Stimulated activated CD4-positive, alpha-beta T cell treated with anti-CD3 and anti-CD28 coated beads, Interleukin-15, amount 100 ng/mL, for 48 hours (primary cell): ENCODE results near the gene NIM1K.
A peak's percentile ranks its signal among the peaks of the same experiment; 100 is the strongest.

Experiments
- DNase-seq, 2 donors: peaks; one replicate each; pipeline ENCODE4 v3.0.0-alpha.2; 2020; ENCODE audit warnings: low read depth in 2 of 2

Gene NIM1K

GRCh38 chr5:43190755-43191603 lies 1.0 kb upstream of the NIM1K start:
- no peak for DNase-seq

GRCh38 chr5:43192558-43193180 lies 644 bp downstream of the NIM1K start:
- peak; percentile 3 to 15 for DNase-seq

- DNase-seq: peak; percentile 11 to 22
Observed at GRCh38 chr5:43193181-43193893, 1.3 kb downstream of the NIM1K start.

GRCh38 chr5:43193894-43194265 lies 1.9 kb downstream of the NIM1K start:
- no peak for DNase-seq

- DNase-seq: no peak
Observed at GRCh38 chr5:43195670-43196265, 3.7 kb downstream of the NIM1K start.

GRCh38 chr5:43197535-43197934 lies 5.5 kb downstream of the NIM1K start:
- DNase-seq: no peak

GRCh38 chr5:43201442-43201841 lies 9.4 kb downstream of the NIM1K start:
- DNase-seq: peak in 1 of 2 donors; percentile 7

GRCh38 chr5:43202380-43202779 lies 10.4 kb downstream of the NIM1K start:
- DNase-seq: no peak

GRCh38 chr5:43203373-43203772 lies 11.3 kb downstream of the NIM1K start:
- no peak for DNase-seq

GRCh38 chr5:43204958-43205357 lies 12.9 kb downstream of the NIM1K start:
- no peak for DNase-seq

GRCh38 chr5:43207601-43208000 lies 15.6 kb downstream of the NIM1K start:
- DNase-seq: no peak

- no peak for DNase-seq
Observed at GRCh38 chr5:43208658-43209057, 16.6 kb downstream of the NIM1K start.

GRCh38 chr5:43209060-43209459 lies 17.0 kb downstream of the NIM1K start:
- DNase-seq: no peak

- DNase-seq: no peak
Observed at GRCh38 chr5:43209833-43210232, 17.8 kb downstream of the NIM1K start.

GRCh38 chr5:43210570-43210969 lies 18.5 kb downstream of the NIM1K start:
- DNase-seq: no peak

GRCh38 chr5:43213951-43214350 lies 21.9 kb downstream of the NIM1K start:
- DNase-seq: no peak

- no peak for DNase-seq
Observed at GRCh38 chr5:43215073-43215631, 23.1 kb downstream of the NIM1K start.

- no peak for DNase-seq
Observed at GRCh38 chr5:43216941-43217340, 24.9 kb downstream of the NIM1K start.

- DNase-seq: no peak
Observed at GRCh38 chr5:43219120-43219519, 27.1 kb downstream of the NIM1K start.

GRCh38 chr5:43221502-43221901 lies 29.5 kb downstream of the NIM1K start:
- DNase-seq: no peak

- no peak for DNase-seq
Observed at GRCh38 chr5:43225649-43226245, 33.7 kb downstream of the NIM1K start.

- no peak for DNase-seq
Observed at GRCh38 chr5:43227655-43228054, 35.6 kb downstream of the NIM1K start.
